ENCODE data around the gene COG4.
A peak's percentile ranks its signal among the peaks of the same experiment; 100 is the strongest.

COG4 gene

GRCh38 chr16:70478169-70478568 is 45.2 kb downstream of the COG4 start:
- no peak for DNase-seq

GRCh38 chr16:70476272-70477020 is 46.9 kb downstream of the COG4 start:
- DNase-seq, result no peak

GRCh38 chr16:70475054-70475871 is 48.1 kb downstream of the COG4 start:
- no peak for DNase-seq

- DNase-seq, result no peak
Measured at GRCh38 chr16:70474320-70475053, 48.9 kb downstream of the COG4 start.

GRCh38 chr16:70473446-70474319 is 49.7 kb downstream of the COG4 start:
- DNase-seq, result no peak

- DNase-seq, result no peak
Measured at GRCh38 chr16:70472786-70473433, 50.4 kb downstream of the COG4 start.

- DNase-seq, result no peak
Measured at GRCh38 chr16:70470927-70471341, 52.4 kb downstream of the COG4 start.

GRCh38 chr16:70470141-70470926 is 53.0 kb downstream of the COG4 start:
- no peak for DNase-seq

- no peak for DNase-seq
Measured at GRCh38 chr16:70468776-70469525, 54.4 kb downstream of the COG4 start.

- no peak for DNase-seq
Measured at GRCh38 chr16:70467608-70468007, 55.7 kb downstream of the COG4 start.

GRCh38 chr16:70467113-70467512 is 56.2 kb downstream of the COG4 start:
- DNase-seq, result no peak

- DNase-seq, result no peak
Measured at GRCh38 chr16:70466805-70467076, 56.6 kb downstream of the COG4 start.

- no peak for DNase-seq
Measured at GRCh38 chr16:70465999-70466804, 57.2 kb downstream of the COG4 start.

GRCh38 chr16:70463235-70463634 is 60.1 kb downstream of the COG4 start:
- no peak for DNase-seq

- DNase-seq, result no peak
Measured at GRCh38 chr16:70460737-70461261, 62.6 kb downstream of the COG4 start.

GRCh38 chr16:70457446-70458166 is 65.7 kb downstream of the COG4 start:
- DNase-seq, result no peak

- DNase-seq, result no peak
Measured at GRCh38 chr16:70455910-70456309, 67.4 kb downstream of the COG4 start.

GRCh38 chr16:70454222-70455034 is 68.9 kb downstream of the COG4 start, which contains the start of gene FCSK:
Gene FCSK (plus strand): TSS chr16:70454595. CDS start chr16:70463191, 8,596 bp downstream.
- peak; percentile 67 for DNase-seq
